Caco-2 (cell line): ENCODE measurements around the gene PPP2R2B. TPM values are rescaled to one million over a fixed set of nuclear protein-coding genes. Genes with fewer than 3 reads are reported as not detected.

Source experiments
- BruUV-seq: library from RNA; stranded (reverse); fragments of 400-500 nt; replicated peaks from 2 replicates; lab custom pipeline; 2021; lab: Mats Ljungman, UMichigan
- CTCF ChIA-PET: fragments of 300-600 bp; sonication (Branson Sonifier 250); formaldehyde crosslinking; loops from one replicate; lab custom pipeline; 2022; ENCODE audit warnings: antibody characterized with exemption; lab: Charles Lee
- POLR2A ChIA-PET: fragments of 300-600 bp; sonication (Branson Sonifier 250); formaldehyde crosslinking; loops from one replicate; lab custom pipeline; 2022; ENCODE audit warnings: antibody characterized with exemption; lab: Charles Lee
- DNase-seq, 2 experiments: peaks; one replicate each; pipeline versions ENCODE4 v3.0.0 to v3.0.0-alpha.2; 2020 to 2022
- H3K27me3 ChIP-seq: replicated peaks from 2 replicates; pipeline ENCODE4 v1.6.0; 2011; ENCODE audit warnings: low read length; ENCODE audit not compliant: control insufficient read depth, insufficient read depth
- H3K36me3 ChIP-seq: 2 replicates; pipeline ENCODE4 v1.5.1; 2011; ENCODE audit warnings: low read length; ENCODE audit not compliant: control insufficient read depth, insufficient read depth
- H3K4me1 ChIP-seq: fragments of 250-450 bp; sonication (Bioruptor Pico); 2 replicates; pipeline ENCODE4 v1.5.1; 2020; ENCODE audit warnings: mild to moderate bottlenecking
- H3K4me3 ChIP-seq: 2 replicates; pipeline ENCODE4 v1.5.1; 2011; ENCODE audit warnings: low read depth, mild to moderate bottlenecking, control low read depth, low read length
- H3K9me3 ChIP-seq: fragments of 250-450 bp; sonication (Bioruptor Pico); 2 replicates; pipeline ENCODE4 v1.5.1; 2020; ENCODE audit warnings: mild to moderate bottlenecking, moderate library complexity
- H3K27ac Mint-ChIP-seq: one replicate; pipeline ENCODE4 v1.8.0; 2022; ENCODE audit warnings: mixed read lengths; ENCODE audit not compliant: unreplicated experiment
- H3K27me3 Mint-ChIP-seq: one replicate; pipeline ENCODE4 v1.8.0; 2022; ENCODE audit warnings: mixed read lengths; ENCODE audit not compliant: insufficient read depth, unreplicated experiment
- H3K36me3 Mint-ChIP-seq: one replicate; pipeline ENCODE4 v1.8.0; 2022; ENCODE audit warnings: mild to moderate bottlenecking, mixed read lengths; ENCODE audit not compliant: insufficient read depth, unreplicated experiment
- H3K4me1 Mint-ChIP-seq: one replicate; pipeline ENCODE4 v1.8.0; 2022; ENCODE audit warnings: low read depth, mixed read lengths; ENCODE audit not compliant: unreplicated experiment
- H3K4me3 Mint-ChIP-seq: one replicate; pipeline ENCODE4 v1.8.0; 2022; ENCODE audit warnings: mild to moderate bottlenecking, moderate library complexity, mixed read lengths; ENCODE audit not compliant: unreplicated experiment
- H3K9me3 Mint-ChIP-seq: one replicate; pipeline ENCODE4 v1.8.0; 2022; ENCODE audit warnings: mixed read lengths; ENCODE audit not compliant: unreplicated experiment
- CTCF ChIP-seq, 2 experiments: fragments of 200-600 bp in 1 of 2; IDR thresholded peaks; 1 replicate in 1 of 2; 2 replicates in 1 of 2; pipeline versions ENCODE4 v1.5.1 to v1.8.0; 2011 to 2022; ENCODE audit warnings: antibody characterized with exemption in 1 of 2, control low read depth in 1 of 2, inconsistent platforms in 1 of 2, low read depth in 1 of 2, low read length in 1 of 2, mild to moderate bottlenecking in 1 of 2, moderate library complexity in 1 of 2; ENCODE audit not compliant: insufficient read depth in 1 of 2, severe bottlenecking in 1 of 2, unreplicated experiment in 1 of 2
- intact Hi-C: fragments of 100-400 bp; cut with micrococcal nuclease; formaldehyde crosslinking; loops from one replicate; pipeline ENCODE4 v1.10.0; 2022; ENCODE audit not compliant: unreplicated experiment
- total RNA-seq: library from RNA; stranded (reverse); gene quantifications from 2 replicates; pipeline ENCODE4 v1.2.3, GENCODE V29; 2022

Gene PPP2R2B
- total RNA-seq, 1 experiment from 2014 or later, result 9.8 TPM

GRCh38 chr5:146794326-146795029 is 84.1 kb downstream of the PPP2R2B start:
- DNase-seq, result no peak
- Mint-ChIP-seq H3K4me1 (peaks cover 6% of the 10 kb centered on the region), H3K9me3 (no peaks in the 10 kb centered on the region), H3K36me3 (no peaks in the 10 kb centered on the region), H3K4me3 (no peak overlapping the region), H3K27me3 (peaks cover 5% of the 10 kb centered on the region), H3K27ac (no peak overlapping the region)
- intact Hi-C loops, result no loop called here
- Histone ChIP-seq H3K4me1 (no peaks in the 10 kb centered on the region), H3K4me3 (no peak overlapping the region), H3K9me3 (no peaks in the 10 kb centered on the region), H3K27me3 (no peaks in the 10 kb centered on the region), H3K36me3 (no peaks in the 10 kb centered on the region)
- ChIA-PET CTCF (no interaction called here), POLR2A (no interaction called here)
- TF ChIP-seq CTCF (IDR thresholded peaks at IDR 0.05; ENCODE audit: insufficient read depth in 1 of 2, low read depth in 1 of 2, low read length in 1 of 2, severe bottlenecking in 1 of 2, unreplicated experiment in 1 of 2), result no peak
- no TSS peak for BruUV-seq

- Mint-ChIP-seq H3K27me3 (peaks cover 6% of the 10 kb centered on the region), H3K9me3 (no peaks in the 10 kb centered on the region), H3K36me3 (no peaks in the 10 kb centered on the region), H3K4me3 (no peak overlapping the region), H3K4me1 (no peaks in the 10 kb centered on the region), H3K27ac (no peak overlapping the region)
- no peaks in the 10 kb centered on the region for H3K27me3 ChIP-seq
- H3K36me3 ChIP-seq, result no peaks in the 10 kb centered on the region
- CTCF ChIA-PET, result no interaction called here
- POLR2A ChIA-PET, result no interaction called here
- intact Hi-C loops, result no loop called here
- no peak for TF ChIP-seq CTCF (IDR thresholded peaks at IDR 0.05; ENCODE audit: insufficient read depth in 1 of 2, low read depth in 1 of 2, low read length in 1 of 2, severe bottlenecking in 1 of 2, unreplicated experiment in 1 of 2)
- BruUV-seq, result no TSS peak
- H3K4me1 ChIP-seq, result no peaks in the 10 kb centered on the region
- H3K4me3 ChIP-seq, result no peak overlapping the region
- no peaks in the 10 kb centered on the region for H3K9me3 ChIP-seq
- no peak for DNase-seq
Measured at GRCh38 chr5:146793709-146794108, 84.8 kb downstream of the PPP2R2B start.

GRCh38 chr5:146791471-146791870 is 87.1 kb downstream of the PPP2R2B start:
- intact Hi-C loops, result no loop called here
- H3K9me3 ChIP-seq, result no peaks in the 10 kb centered on the region
- Mint-ChIP-seq H3K4me3 (no peak overlapping the region), H3K4me1 (no peaks in the 10 kb centered on the region), H3K9me3 (no peaks in the 10 kb centered on the region), H3K27me3 (peaks cover 6% of the 10 kb centered on the region), H3K27ac (no peak overlapping the region), H3K36me3 (no peaks in the 10 kb centered on the region)
- H3K4me3 ChIP-seq, result no peak overlapping the region
- POLR2A ChIA-PET, result no interaction called here
- H3K36me3 ChIP-seq, result no peaks in the 10 kb centered on the region
- CTCF ChIA-PET, result no interaction called here
- TF ChIP-seq CTCF (IDR thresholded peaks at IDR 0.05; ENCODE audit: insufficient read depth in 1 of 2, low read depth in 1 of 2, low read length in 1 of 2, severe bottlenecking in 1 of 2, unreplicated experiment in 1 of 2), result no peak
- no peaks in the 10 kb centered on the region for H3K27me3 ChIP-seq
- BruUV-seq, result no TSS peak
- no peak for DNase-seq
- no peaks in the 10 kb centered on the region for H3K4me1 ChIP-seq
